ENCODE measurements around the gene AKAP6. TPM values are rescaled to one million over a fixed set of nuclear protein-coding genes. Genes with fewer than 3 reads are reported as not detected.

AKAP6 gene
- total RNA-seq, 4 donors from 2014 or later: 1.1 to 16.0 (median 6.0) TPM

DNA sequence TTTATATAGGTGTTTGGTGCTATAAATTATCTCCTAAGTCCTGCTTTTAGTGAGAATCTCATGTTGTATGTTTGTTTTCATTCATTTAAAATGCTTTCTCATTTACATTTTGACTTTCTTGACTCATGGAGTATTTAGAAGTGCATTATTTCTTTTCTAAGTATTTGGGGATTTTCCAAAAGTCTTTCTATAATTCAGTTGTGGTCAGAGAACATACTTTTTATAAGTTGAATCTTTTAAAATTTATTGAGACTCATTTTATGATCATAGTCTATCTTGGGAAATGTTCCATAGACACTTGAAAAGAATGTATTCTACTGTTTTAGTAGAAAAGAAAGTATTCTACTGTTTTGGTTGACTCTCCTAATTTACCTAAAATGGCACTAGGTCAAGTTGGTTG lies 168.2 kb downstream of the AKAP6 start:
- TF ChIP-seq, protein P1, sequence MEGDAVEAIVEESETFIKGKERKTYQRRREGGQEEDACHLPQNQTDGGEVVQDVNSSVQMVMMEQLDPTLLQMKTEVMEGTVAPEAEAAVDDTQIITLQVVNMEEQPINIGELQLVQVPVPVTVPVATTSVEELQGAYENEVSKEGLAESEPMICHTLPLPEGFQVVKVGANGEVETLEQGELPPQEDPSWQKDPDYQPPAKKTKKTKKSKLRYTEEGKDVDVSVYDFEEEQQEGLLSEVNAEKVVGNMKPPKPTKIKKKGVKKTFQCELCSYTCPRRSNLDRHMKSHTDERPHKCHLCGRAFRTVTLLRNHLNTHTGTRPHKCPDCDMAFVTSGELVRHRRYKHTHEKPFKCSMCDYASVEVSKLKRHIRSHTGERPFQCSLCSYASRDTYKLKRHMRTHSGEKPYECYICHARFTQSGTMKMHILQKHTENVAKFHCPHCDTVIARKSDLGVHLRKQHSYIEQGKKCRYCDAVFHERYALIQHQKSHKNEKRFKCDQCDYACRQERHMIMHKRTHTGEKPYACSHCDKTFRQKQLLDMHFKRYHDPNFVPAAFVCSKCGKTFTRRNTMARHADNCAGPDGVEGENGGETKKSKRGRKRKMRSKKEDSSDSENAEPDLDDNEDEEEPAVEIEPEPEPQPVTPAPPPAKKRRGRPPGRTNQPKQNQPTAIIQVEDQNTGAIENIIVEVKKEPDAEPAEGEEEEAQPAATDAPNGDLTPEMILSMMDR (IDR thresholded peaks at IDR 0.05): no peak
- TF ChIP-seq POLR2A (IDR thresholded peaks at IDR 0.05): no peak
- Histone ChIP-seq H3K4me3 (no peak overlapping the region), H3K27ac (no peak overlapping the region), H3K27me3 (no peaks in the 10 kb centered on the region), H3K4me1 (peaks cover 0 to 27% (median 0%) of the 10 kb centered on the region in 3 donors), H3K9me3 (no peaks in the 10 kb centered on the region), H3K36me3 (no peaks in the 10 kb centered on the region)
- intact Hi-C loops (cut with DNase I): no loop called here
- DNase-seq: no peak

DNA sequence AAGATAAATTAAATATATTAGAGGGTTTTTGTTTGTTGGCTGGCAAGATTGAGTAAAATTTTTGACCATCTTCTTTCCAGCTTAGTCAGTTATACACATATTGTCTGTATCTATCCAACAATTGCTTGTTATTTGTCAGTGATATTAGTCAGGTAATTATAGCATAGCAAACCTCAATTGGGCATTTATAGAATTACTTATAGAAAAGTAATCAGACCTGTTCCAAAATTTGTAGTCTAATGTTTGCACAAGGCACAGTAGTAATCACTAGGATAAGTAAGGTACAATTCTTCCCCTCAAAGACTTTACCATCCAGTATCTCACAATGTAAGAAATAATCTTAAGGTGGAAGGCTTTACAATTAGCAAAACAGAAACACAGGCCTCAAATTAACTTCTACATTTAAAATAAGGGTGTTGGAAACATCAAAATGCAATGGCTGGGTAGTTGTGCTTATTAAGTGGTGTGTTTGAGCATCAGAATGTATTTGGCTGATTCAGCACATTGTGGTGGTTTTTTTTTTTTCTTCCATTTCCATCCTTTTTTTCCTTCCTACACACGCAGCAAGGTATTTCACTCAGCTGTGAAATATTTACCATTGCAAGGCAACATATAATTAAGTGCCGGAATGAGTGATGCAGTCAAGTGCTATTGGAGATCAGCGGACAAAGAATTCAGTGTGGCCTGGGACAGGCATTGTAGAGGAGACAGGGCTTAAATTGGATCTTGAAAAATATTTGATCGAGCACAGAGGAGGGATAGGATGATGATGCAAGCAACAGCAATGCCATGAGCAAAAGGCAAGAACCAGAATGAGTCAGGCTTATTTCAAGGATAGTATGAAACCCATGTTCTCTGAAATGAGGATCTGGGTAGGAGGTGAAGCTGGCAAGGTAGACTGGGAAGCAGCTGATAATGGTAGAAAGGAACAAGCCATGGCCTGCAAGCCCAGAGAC lies 178.2 kb downstream of the AKAP6 start:
- WGBS, 2 donors: 33 to 41% methylated on average over 4 of the region's 4 CpGs
- no peak for DNase-seq
- intact Hi-C loops (cut with DNase I): no loop called here
- no peaks in the 10 kb centered on the region for H3K27me3 ChIP-seq
- H3K4me3 ChIP-seq: no peak overlapping the region
- H3K4me1 ChIP-seq: peaks cover 0 to 50% (median 9%) of the 10 kb centered on the region in 3 donors
- H3K36me3 ChIP-seq: no peaks in the 10 kb centered on the region
- TF ChIP-seq, protein P1 (IDR thresholded peaks at IDR 0.05): no peak
- H3K9me3 ChIP-seq: no peaks in the 10 kb centered on the region
- H3K27ac ChIP-seq: peak overlapping the region; percentile 28 to 80 (median 67)

GRCh38 chr14:32508281-32508680 lies 179.2 kb downstream of the AKAP6 start:
- Histone ChIP-seq H3K27ac (peak overlapping the region; percentile 28 to 80 (median 67)), H3K36me3 (no peaks in the 10 kb centered on the region), H3K27me3 (no peaks in the 10 kb centered on the region), H3K4me3 (no peak overlapping the region), H3K9me3 (no peaks in the 10 kb centered on the region), H3K4me1 (peaks cover 0 to 55% (median 12%) of the 10 kb centered on the region in 3 donors)
- no peak for TF ChIP-seq POLR2A (IDR thresholded peaks at IDR 0.05)
- TF ChIP-seq, protein P1 (IDR thresholded peaks at IDR 0.05): no peak
- 73% methylated on average over 2 of the region's 2 CpGs for WGBS, 2 donors
- intact Hi-C loops (cut with DNase I): no loop called here
- no peak for DNase-seq

- H3K27ac ChIP-seq: peak overlapping the region; percentile 56 to 80 (median 68)
- no peaks in the 10 kb centered on the region for H3K36me3 ChIP-seq
- intact Hi-C loops (cut with DNase I): no loop called here
- 44 to 70% methylated on average over 10 of the region's 10 CpGs for WGBS, 2 donors
- no peaks in the 10 kb centered on the region for H3K9me3 ChIP-seq
- TF ChIP-seq, protein P1 (IDR thresholded peaks at IDR 0.05): no peak
- no peak for TF ChIP-seq POLR2A (IDR thresholded peaks at IDR 0.05)
- peak overlapping the region in 1 of 4 donors; percentile 19 for H3K4me3 ChIP-seq
- DNase-seq: no peak
- H3K4me1 ChIP-seq: peaks cover 0 to 67% (median 12%) of the 10 kb centered on the region in 3 donors
- no peaks in the 10 kb centered on the region for H3K27me3 ChIP-seq
Measured at GRCh38 chr14:32509632-32510187, 180.6 kb downstream of the AKAP6 start.

- intact Hi-C loops (cut with DNase I): no loop called here
- TF ChIP-seq, protein P1 (IDR thresholded peaks at IDR 0.05): no peak
- no peak for TF ChIP-seq POLR2A (IDR thresholded peaks at IDR 0.05)
- Histone ChIP-seq H3K4me1 (peaks cover 0 to 67% (median 12%) of the 10 kb centered on the region in 3 donors), H3K27ac (peak overlapping the region in 3 of 4 donors; percentile 9 to 50 (median 41)), H3K9me3 (no peaks in the 10 kb centered on the region), H3K4me3 (no peak overlapping the region), H3K27me3 (no peaks in the 10 kb centered on the region), H3K36me3 (no peaks in the 10 kb centered on the region)
- DNase-seq: no peak
- 63 to 73% methylated on average over 3 of the region's 3 CpGs for WGBS, 2 donors
Measured at GRCh38 chr14:32510815-32511214, 181.7 kb downstream of the AKAP6 start.
